ENCODE measurements around the gene PRKCA.

Gene PRKCA

DNA sequence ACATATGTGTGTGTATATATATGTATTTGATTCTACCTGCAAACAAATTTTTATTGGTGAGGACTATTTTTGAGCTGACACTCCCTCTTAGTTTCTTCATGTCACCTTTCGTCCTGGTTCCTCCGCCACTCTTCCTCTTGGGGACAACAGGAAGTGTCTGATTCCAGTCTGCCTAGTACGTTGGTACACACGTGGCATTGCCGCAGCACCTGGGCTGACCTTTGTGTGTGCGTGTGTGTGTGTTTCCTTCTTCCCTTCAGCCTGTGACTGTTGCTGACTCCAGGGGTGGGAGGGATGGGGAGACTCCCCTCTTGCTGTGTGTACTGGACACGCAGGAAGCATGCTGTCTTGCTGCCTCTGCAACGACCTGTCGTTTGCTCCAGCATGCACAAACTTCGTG, 503.2 kb downstream of the PRKCA start:
- DNase-seq (ENCODE audit: insufficient read length), result no peak
- no peak for FAIRE-seq
- TF ChIP-seq TAF1 (IDR thresholded peaks at IDR 0.05; ENCODE audit: borderline replicate concordance, low read depth, low read length) (no peak), POLR2AphosphoS5 (IDR thresholded peaks at IDR 0.05; ENCODE audit: low read depth, low read length) (no peak), POLR2A (IDR thresholded peaks at IDR 0.05; ENCODE audit: low read depth, low read length) (no peak)

DNA sequence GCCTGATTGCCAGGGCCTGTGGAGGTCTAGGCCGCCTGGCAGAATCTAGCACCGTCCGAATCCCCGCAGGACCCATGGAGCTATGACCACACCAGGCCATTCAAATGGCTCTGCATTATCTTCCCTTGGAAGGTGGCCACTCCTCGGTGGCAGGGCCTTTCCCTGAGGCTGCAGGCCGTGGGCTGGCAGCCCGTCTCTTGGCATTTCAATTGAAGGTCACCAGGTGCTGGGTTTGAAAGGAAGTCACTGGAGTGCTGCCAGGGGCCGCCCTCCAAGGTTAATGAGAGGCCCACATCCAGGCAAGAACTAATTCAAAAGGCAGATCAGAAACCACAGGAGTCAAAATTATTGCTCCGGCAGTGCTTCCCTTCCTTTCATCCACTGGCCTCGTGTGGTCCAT, 504.8 kb downstream of the PRKCA start:
- DNase-seq (ENCODE audit: insufficient read length), result no peak
- no peak for FAIRE-seq
- TF ChIP-seq TAF1 (IDR thresholded peaks at IDR 0.05; ENCODE audit: borderline replicate concordance, low read depth, low read length) (no peak), POLR2AphosphoS5 (IDR thresholded peaks at IDR 0.05; ENCODE audit: low read depth, low read length) (no peak), POLR2A (IDR thresholded peaks at IDR 0.05; ENCODE audit: low read depth, low read length) (no peak)

GRCh38 chr17:66809408-66809807, 507.0 kb downstream of the PRKCA start:
- no peak for DNase-seq (ENCODE audit: insufficient read length)
- FAIRE-seq, result no peak
- no peak for TF ChIP-seq POLR2AphosphoS5 (IDR thresholded peaks at IDR 0.05; ENCODE audit: low read depth, low read length)
- TF ChIP-seq TAF1 (IDR thresholded peaks at IDR 0.05; ENCODE audit: borderline replicate concordance, low read depth, low read length), result no peak
- TF ChIP-seq POLR2A (IDR thresholded peaks at IDR 0.05; ENCODE audit: low read depth, low read length), result no peak

DNA sequence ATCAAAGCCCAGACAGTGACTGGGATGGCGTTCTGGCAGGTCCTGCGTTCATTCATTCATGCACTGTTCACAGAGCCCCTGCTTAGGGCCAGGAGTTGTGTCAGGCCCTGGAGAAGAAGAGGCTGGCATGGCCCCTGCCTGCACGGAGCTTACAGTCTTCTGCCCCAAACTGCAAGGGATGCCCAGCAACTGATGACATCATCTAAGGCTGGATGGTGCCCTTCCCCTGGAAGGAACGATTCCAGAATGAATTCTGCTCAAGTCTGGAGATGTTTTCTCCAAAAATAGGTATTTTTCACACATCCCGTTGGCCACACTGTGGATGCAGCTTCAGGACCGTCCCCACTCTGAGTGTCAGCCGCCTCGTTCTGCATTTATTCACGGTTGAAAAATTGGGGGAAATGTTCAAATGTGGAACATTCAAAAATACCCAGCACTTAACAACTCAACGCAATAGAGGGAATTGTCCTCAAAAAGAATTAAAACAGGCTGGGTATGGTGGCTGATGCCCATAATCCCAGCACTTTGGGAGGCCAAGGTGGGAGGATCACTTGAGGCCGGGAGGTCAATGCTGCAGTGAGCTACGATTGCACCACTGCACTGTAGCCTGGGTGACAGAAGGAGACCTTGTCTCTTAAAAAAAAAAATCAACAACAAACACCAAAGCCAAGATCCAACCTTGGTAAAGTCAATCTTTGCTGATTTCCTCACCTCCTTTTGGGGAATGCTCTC, 508.7 kb downstream of the PRKCA start:
- no peak for DNase-seq (ENCODE audit: insufficient read length)
- no peak for FAIRE-seq
- no peak for TF ChIP-seq TAF1 (IDR thresholded peaks at IDR 0.05; ENCODE audit: borderline replicate concordance, low read depth, low read length)
- TF ChIP-seq POLR2A (IDR thresholded peaks at IDR 0.05; ENCODE audit: low read depth, low read length), result no peak

DNA sequence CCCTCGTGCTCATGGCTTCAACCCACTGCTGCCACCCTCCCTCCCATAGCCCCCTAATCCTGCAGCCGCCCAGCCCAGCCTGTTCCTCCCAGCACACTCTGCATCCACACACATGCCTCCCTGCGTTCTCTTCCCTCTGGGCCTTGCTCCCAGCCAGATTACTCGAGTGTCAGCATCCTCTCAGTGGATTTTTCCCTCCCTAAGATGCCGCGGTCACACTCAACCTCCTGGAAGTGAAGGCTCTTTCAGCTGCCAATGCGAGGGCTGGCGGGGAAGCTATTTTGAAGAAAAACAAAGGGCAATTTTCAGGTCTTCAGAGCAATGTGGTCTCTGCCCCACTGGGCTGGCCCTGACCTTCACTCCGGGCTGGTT, 509.3 kb downstream of the PRKCA start:
- DNase-seq (ENCODE audit: insufficient read length) (no peak), FAIRE-seq (no peak)
- TF ChIP-seq POLR2A (IDR thresholded peaks at IDR 0.05; ENCODE audit: low read depth, low read length) (no peak), POLR2AphosphoS5 (IDR thresholded peaks at IDR 0.05; ENCODE audit: low read depth, low read length) (no peak), TAF1 (IDR thresholded peaks at IDR 0.05; ENCODE audit: borderline replicate concordance, low read depth, low read length) (no peak)

GRCh38 chr17:66812571-66812970, 510.2 kb downstream of the PRKCA start:
- no peak for DNase-seq (ENCODE audit: insufficient read length)
- FAIRE-seq, result no peak
- TF ChIP-seq POLR2A (IDR thresholded peaks at IDR 0.05; ENCODE audit: low read depth, low read length) (no peak), TAF1 (IDR thresholded peaks at IDR 0.05; ENCODE audit: borderline replicate concordance, low read depth, low read length) (no peak), POLR2AphosphoS5 (IDR thresholded peaks at IDR 0.05; ENCODE audit: low read depth, low read length) (no peak)

DNA sequence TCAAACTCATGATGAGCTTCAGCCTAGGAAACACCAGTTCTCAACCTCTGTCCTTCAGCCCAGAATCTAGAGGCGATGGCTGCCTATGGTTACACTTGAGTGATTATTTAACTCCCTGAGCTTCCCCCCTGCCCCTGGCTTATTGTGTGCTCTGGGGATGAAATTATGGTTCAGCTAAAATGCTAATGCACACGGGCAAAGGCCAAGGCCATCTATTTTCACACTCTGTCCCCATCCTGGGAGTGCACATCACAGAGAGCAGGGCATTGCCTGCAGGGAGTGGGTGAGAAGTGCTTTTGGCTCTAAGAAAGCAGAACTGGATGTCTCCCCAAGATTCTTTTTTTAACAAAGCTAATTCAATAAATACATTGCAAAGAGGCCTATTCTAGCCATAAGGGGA, 510.9 kb downstream of the PRKCA start:
- TF ChIP-seq POLR2A (IDR thresholded peaks at IDR 0.05; ENCODE audit: low read depth, low read length), result no peak
- no peak for TF ChIP-seq TAF1 (IDR thresholded peaks at IDR 0.05; ENCODE audit: borderline replicate concordance, low read depth, low read length)
- TF ChIP-seq POLR2AphosphoS5 (IDR thresholded peaks at IDR 0.05; ENCODE audit: low read depth, low read length), result no peak
- no peak for DNase-seq (ENCODE audit: insufficient read length)
- FAIRE-seq, result no peak

DNA sequence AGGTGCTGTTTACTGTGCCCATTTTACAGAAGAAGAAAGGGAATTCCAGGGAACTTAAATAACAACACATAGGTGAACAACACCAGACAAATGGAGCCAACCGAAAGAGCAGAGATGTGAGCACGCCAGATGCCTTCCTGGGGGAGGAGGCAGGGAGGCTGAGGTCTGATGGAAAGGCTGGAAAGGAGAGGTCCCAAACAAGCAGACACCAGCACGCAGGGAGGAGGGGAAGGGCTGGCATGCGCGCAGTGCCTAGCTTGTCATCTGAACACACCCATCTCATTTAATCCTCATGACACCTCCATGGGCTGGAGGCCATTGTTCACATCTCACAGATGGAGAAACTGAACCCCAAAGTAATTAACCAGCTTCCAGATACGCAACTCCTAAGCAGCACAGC, 511.6 kb downstream of the PRKCA start:
- FAIRE-seq (no peak), DNase-seq (ENCODE audit: insufficient read length) (no peak)
- TF ChIP-seq TAF1 (IDR thresholded peaks at IDR 0.05; ENCODE audit: borderline replicate concordance, low read depth, low read length) (no peak), POLR2A (IDR thresholded peaks at IDR 0.05; ENCODE audit: low read depth, low read length) (no peak), POLR2AphosphoS5 (IDR thresholded peaks at IDR 0.05; ENCODE audit: low read depth, low read length) (no peak)

DNA sequence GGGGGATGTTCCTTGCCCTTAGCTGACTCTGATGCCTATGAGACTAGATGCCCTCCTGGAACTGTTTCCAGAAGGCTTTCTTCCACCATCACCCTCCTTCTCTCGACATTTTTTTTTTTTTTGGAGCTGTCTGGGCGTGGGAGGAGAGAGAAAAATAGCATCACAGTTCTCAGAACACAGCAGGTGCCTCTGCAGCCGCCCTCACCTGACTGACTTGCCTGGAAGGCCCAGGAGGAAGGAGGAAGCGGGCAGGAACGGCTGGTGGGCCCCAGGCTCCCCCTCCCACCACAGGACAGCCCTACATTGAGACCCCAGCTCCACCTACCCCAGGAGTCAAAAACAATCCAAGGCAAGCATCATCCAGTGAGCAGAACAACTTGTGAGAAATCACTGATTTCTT, 512.2 kb downstream of the PRKCA start:
- DNase-seq (ENCODE audit: insufficient read length) (no peak), FAIRE-seq (no peak)
- TF ChIP-seq POLR2AphosphoS5 (IDR thresholded peaks at IDR 0.05; ENCODE audit: low read depth, low read length) (no peak), TAF1 (IDR thresholded peaks at IDR 0.05; ENCODE audit: borderline replicate concordance, low read depth, low read length) (no peak), POLR2A (IDR thresholded peaks at IDR 0.05; ENCODE audit: low read depth, low read length) (no peak)

DNA sequence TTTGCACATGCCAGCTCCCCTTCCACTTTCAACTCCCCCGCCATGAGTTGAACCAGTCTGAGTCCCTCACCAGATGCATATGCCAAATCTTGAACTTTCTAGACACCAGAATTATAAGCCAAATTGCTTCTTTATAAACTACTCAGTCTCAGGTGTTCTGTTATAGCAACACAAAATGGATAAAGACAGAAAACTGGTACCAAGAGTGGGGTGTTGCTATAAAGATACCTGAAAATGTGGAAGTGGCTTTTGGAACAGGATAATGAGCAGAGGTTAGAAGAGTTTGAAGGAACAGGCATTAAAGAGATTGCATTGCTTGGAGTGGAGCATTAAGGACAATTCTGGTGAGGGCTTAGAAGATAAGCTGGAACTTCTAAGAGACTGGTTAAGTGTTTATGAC, 515.3 kb downstream of the PRKCA start:
- no peak for FAIRE-seq
- TF ChIP-seq POLR2A (IDR thresholded peaks at IDR 0.05; ENCODE audit: low read depth, low read length) (no peak), TAF1 (IDR thresholded peaks at IDR 0.05; ENCODE audit: borderline replicate concordance, low read depth, low read length) (no peak), POLR2AphosphoS5 (IDR thresholded peaks at IDR 0.05; ENCODE audit: low read depth, low read length) (no peak)

GRCh38 chr17:66819466-66819865, 517.1 kb downstream of the PRKCA start:
- DNase-seq (ENCODE audit: insufficient read length) (no peak), FAIRE-seq (no peak)
- TF ChIP-seq POLR2A (IDR thresholded peaks at IDR 0.05; ENCODE audit: low read depth, low read length) (no peak), TAF1 (IDR thresholded peaks at IDR 0.05; ENCODE audit: borderline replicate concordance, low read depth, low read length) (no peak), POLR2AphosphoS5 (IDR thresholded peaks at IDR 0.05; ENCODE audit: low read depth, low read length) (no peak)

More for the DNA sequence above, 515.3 kb downstream of the PRKCA start:
- DNase-seq (ENCODE audit: insufficient read length), result no peak

DNA sequence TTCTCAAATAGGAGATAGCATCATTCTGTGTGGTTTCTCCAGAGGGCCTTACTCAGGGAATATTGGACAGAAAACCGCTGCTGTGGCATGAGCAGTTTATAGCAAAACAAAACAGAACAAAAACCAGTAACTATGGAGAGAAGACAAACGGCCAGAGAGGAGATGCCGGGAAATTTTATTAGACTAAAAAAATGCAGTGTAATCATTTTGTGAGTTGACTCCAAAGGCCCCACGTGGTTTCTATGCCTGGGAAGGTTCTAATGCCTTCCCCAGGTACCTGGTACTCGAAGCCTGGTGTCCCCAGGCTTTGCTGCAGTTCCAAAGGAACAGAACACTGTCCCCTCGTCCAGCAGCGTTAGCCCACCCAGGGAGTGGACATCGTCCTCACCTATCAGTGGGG, 519.6 kb downstream of the PRKCA start:
- TF ChIP-seq POLR2AphosphoS5 (IDR thresholded peaks at IDR 0.05; ENCODE audit: low read depth, low read length) (no peak), TAF1 (IDR thresholded peaks at IDR 0.05; ENCODE audit: borderline replicate concordance, low read depth, low read length) (no peak), POLR2A (IDR thresholded peaks at IDR 0.05; ENCODE audit: low read depth, low read length) (no peak)
- FAIRE-seq, result no peak

More for the DNA sequence above, 519.6 kb downstream of the PRKCA start:
- DNase-seq (ENCODE audit: insufficient read length), result no peak
